GM12878 (cell line): ENCODE measurements around the gene OXT.

Experiments used
- CTCF ChIP-seq, 3 experiments: IDR thresholded peaks in 2 of 3; conservative IDR thresholded peaks in 1 of 3; 2 replicates each; pipeline ENCODE4 v1.5.1; 2011; ENCODE audit warnings: low read depth in 3 of 3, low read length in 3 of 3, mild to moderate bottlenecking in 3 of 3, control low read depth in 2 of 3, moderate library complexity in 2 of 3, inconsistent platforms in 1 of 3, mixed read lengths in 1 of 3; ENCODE audit not compliant: control insufficient read depth in 2 of 3, insufficient read depth in 1 of 3; ENCODE audit errors: extremely low read depth in 1 of 3
- E4F1 ChIP-seq: fragments of 450-650 bp; IDR thresholded peaks from 2 replicates; pipeline ENCODE4 v1.6.1; 2018; ENCODE audit warnings: borderline replicate concordance, mild to moderate bottlenecking; ENCODE audit not compliant: partially characterized antibody
- FOXM1 ChIP-seq: IDR thresholded peaks from 2 replicates; pipeline ENCODE4 v1.6.1; 2012; ENCODE audit warnings: low read depth, mild to moderate bottlenecking, inconsistent platforms, low read length, moderate library complexity
- HDAC6 ChIP-seq: fragments of 200-600 bp; sonication (generic); IDR thresholded peaks from one replicate; pipeline ENCODE4 v1.8.0; 2017; ENCODE audit warnings: antibody characterized with exemption; ENCODE audit not compliant: unreplicated experiment
- MYC ChIP-seq: IDR thresholded peaks from 2 replicates; pipeline ENCODE4 v1.6.1; 2011; ENCODE audit warnings: mild to moderate bottlenecking, low read length, moderate library complexity, inconsistent platforms; ENCODE audit not compliant: insufficient read depth, insufficient replicate concordance, insufficient read length, severe bottlenecking
- PML ChIP-seq: IDR thresholded peaks from 2 replicates; pipeline ENCODE4 v1.6.1; 2012; ENCODE audit warnings: low read length, inconsistent platforms
- POLR2A ChIP-seq: IDR thresholded peaks from 2 replicates; pipeline ENCODE4 v1.6.1; 2011; ENCODE audit warnings: low read depth, mild to moderate bottlenecking, low read length
- RBBP5 ChIP-seq: fragments of 200-600 bp; sonication (generic); conservative IDR thresholded peaks from 2 replicates; pipeline ENCODE4 v1.6.1; 2016
- SMARCA5 ChIP-seq: fragments of 450-650 bp; IDR thresholded peaks from 2 replicates; pipeline ENCODE4 v1.6.1; 2017; ENCODE audit warnings: mild to moderate bottlenecking
- SPI1 ChIP-seq: IDR thresholded peaks from 2 replicates; pipeline ENCODE4 v1.6.1; 2011; ENCODE audit warnings: low read depth, mild to moderate bottlenecking, low read length, moderate library complexity, borderline replicate concordance; ENCODE audit not compliant: insufficient read depth
- TAF1 ChIP-seq: IDR thresholded peaks from 2 replicates; pipeline ENCODE4 v1.6.1; 2011; ENCODE audit warnings: mild to moderate bottlenecking, low read depth, low read length, borderline replicate concordance
- TCF12 ChIP-seq: IDR thresholded peaks from 2 replicates; pipeline ENCODE4 v1.6.1; 2011; ENCODE audit warnings: low read depth, mild to moderate bottlenecking, low read length
- YY1 ChIP-seq: IDR thresholded peaks from 2 replicates; pipeline ENCODE4 v1.6.1; 2011; ENCODE audit warnings: low read depth, mild to moderate bottlenecking, low read length

GRCh38 chr20:3085571-3086072 is 14.2 kb downstream of the OXT start:
- TF ChIP-seq CTCF (IDR thresholded peaks at IDR 0.05 in 2 of 3, conservative IDR thresholded peaks at IDR 0.05 in 1 of 3; ENCODE audit: control insufficient read depth in 2 of 3, extremely low read depth in 1 of 3, insufficient read depth in 1 of 3, low read depth in 3 of 3, low read length in 3 of 3) (no peak), POLR2A (no peak), YY1 (no peak), FOXM1 (no peak), RBBP5 (no peak), TCF12 (no peak), HDAC6 (no peak), SPI1 (no peak), TAF1 (no peak), SMARCA5 (no peak), MYC (no peak), PML (no peak), E4F1 (no peak)
